Heart left ventricle (tissue), 16 donors: ENCODE results near the gene TOMM5. TPM values are rescaled to one million over a fixed set of nuclear protein-coding genes. Genes with fewer than 3 reads are reported as not detected.

ENCODE experiments used
- ATAC-seq, 4 donors: fragments of 200-7000 bp; cut with Tn5 transposase; one replicate each; pipeline ENCODE4 v1.9.1; 2020 to 2022; ENCODE audit warnings: moderate library complexity in 4 of 4, mild to moderate bottlenecking in 3 of 4, moderate number of reproducible peaks in 1 of 4
- DNase-seq, 5 donors: peaks; one replicate each; pipeline ENCODE4 v3.0.0-alpha.2; 2020
- H3K27ac ChIP-seq, 12 donors: fragments of 200-600 bp; sonication (generic) in 4 of 12; one replicate each; pipeline versions ENCODE4 v1.5.0 to v1.8.0; 2016 to 2022; ENCODE audit warnings: mild to moderate bottlenecking in 2 of 12
- H3K27me3 ChIP-seq, 9 donors: fragments of 200-600 bp; sonication (generic) in 2 of 9; one replicate each; pipeline versions ENCODE4 v1.5.1 to v1.8.0; 2016 to 2022; ENCODE audit warnings: mild to moderate bottlenecking in 3 of 9
- H3K36me3 ChIP-seq, 9 donors: fragments of 200-600 bp; sonication (generic) in 2 of 9; one replicate each; pipeline versions ENCODE4 v1.5.0 to v1.8.0; 2018 to 2022; ENCODE audit warnings: mild to moderate bottlenecking in 2 of 9
- H3K4me1 ChIP-seq, 12 donors: fragments of 200-600 bp; sonication (generic) in 4 of 12; one replicate each; pipeline versions ENCODE4 v1.5.0 to v1.8.0; 2016 to 2022; ENCODE audit warnings: mild to moderate bottlenecking in 3 of 12
- H3K4me3 ChIP-seq, 12 donors: fragments of 200-600 bp; sonication (generic) in 4 of 12; one replicate each; pipeline versions ENCODE4 v1.5.0 to v1.8.0; 2017 to 2022; ENCODE audit warnings: mild to moderate bottlenecking in 9 of 12, moderate library complexity in 4 of 12
- H3K9me3 ChIP-seq, 12 donors: fragments of 200-600 bp; sonication (generic) in 4 of 12; one replicate each; pipeline versions ENCODE4 v1.5.0 to v1.8.0; 2016 to 2022; ENCODE audit warnings: mild to moderate bottlenecking in 1 of 12
- CTCF ChIP-seq, 12 donors: fragments of 200-600 bp; sonication (generic) in 4 of 12; IDR thresholded peaks; one replicate each; pipeline versions ENCODE4 v1.5.0 to v1.8.0; 2018 to 2022; ENCODE audit warnings: antibody characterized with exemption in 12 of 12, mild to moderate bottlenecking in 5 of 12
- POLR2A ChIP-seq, 2 donors: fragments of 450-650 bp; IDR thresholded peaks; one replicate each; pipeline ENCODE4 v1.6.1; 2017; ENCODE audit warnings: antibody characterized with exemption in 2 of 2, mild to moderate bottlenecking in 2 of 2, moderate library complexity in 2 of 2
- WGBS, 4 donors: extraction: QIAGEN DNeasy Blood & Tissue Kit in 2 of 4; methylation state at CpG; one replicate each; pipeline versions ENCODE4 v1.1.5 to v1.1.7; 2013 to 2018; 5-methylcytosine and 5-hydroxymethylcytosine counted together
- intact Hi-C, 10 donors: fragments of 100-400 bp; cut with DNase I; formaldehyde crosslinking; loops; one replicate each; pipeline versions ENCODE4 v1.11.1 to v1.14.2; 2022
- polyA plus RNA-seq, 2 donors: library from polyadenylated mRNA; stranded (reverse); fragments of 200-250 nt; gene quantifications; one replicate each; pipeline ENCODE4 v1.2.3, GENCODE V29; 2013
- total RNA-seq, 9 donors: library from RNA; depleted of rRNA in 2 of 9; stranded (reverse); fragments of >200 nt in 2 of 9; fragmentation: NEBNext Ultra II Directional in 3 of 9; extraction: Animal tissue kit (Norgen Biotek cat#: 25700) in 3 of 9; gene quantifications; one replicate each; pipeline versions ENCODE4 v1.1.0 to v1.2.4, GENCODE V29; 2016 to 2023
- donor health status: ischemic (EF 13 %, LVEDD 7.1; RV severe dilation, severe dysfunction).
- donor health status: healthy with polysubstance abuse.
- donor health status: DM: no; HTN: yes; CAD: no.
- donor health status: DM: no; HTN: no; CAD: no.
- donor health status: ischemic (EF 25% LVEDD 6.9; RV normal size, moderate dysfunction).
- donor health status: ischemic (EF 25% LVEDD 5.7; RV mildly dilated, moderate dysfunction).
- donor health status: healthy.
- donor health status: DM: yes; HTN: yes; CAD: no.
- donor health status: ischemic (EF 35%, LVEDD 5.7; RV mildly dilated, moderate dysfunction).
- donor health status: nonischemic (EF 11% LVEDD 7.7; RV severe dilation, severe dysfunction).
- donor health status: DM: yes; HTN: yes; CAD: no.
- donor health status: PGD.
- donor health status: ischemic (EF 29% LVEDD 5.4; RV normal size, mild dysfunction).
- donor health status: nonischemic (EF 23%, LVEDD 6.1; RV moderate dilation, normal function).

The TOMM5 gene
- total and polyA plus RNA-seq, 11 donors, result 39.7 to 139 (median 50.4) TPM

GRCh38 chr9:37632479-37632878 is 40.1 kb upstream of the TOMM5 start:
- no peak for TF ChIP-seq CTCF (IDR thresholded peaks at IDR 0.05)
- H3K4me1 ChIP-seq, result no peaks in the 10 kb centered on the region
- H3K27ac ChIP-seq, result no peak overlapping the region
- H3K36me3 ChIP-seq, result no peaks in the 10 kb centered on the region
- H3K4me3 ChIP-seq, result no peak overlapping the region
- H3K27me3 ChIP-seq, result peaks cover 0 to 10% (median 0%) of the 10 kb centered on the region in 9 donors
- 64 to 86% (median 83%) methylated on average over 4 of the region's 4 CpGs for WGBS, 4 donors
- intact Hi-C loops, result no loop called here
- no peak for ATAC-seq
- no peaks in the 10 kb centered on the region for H3K9me3 ChIP-seq
- DNase-seq, result no peak

DNA sequence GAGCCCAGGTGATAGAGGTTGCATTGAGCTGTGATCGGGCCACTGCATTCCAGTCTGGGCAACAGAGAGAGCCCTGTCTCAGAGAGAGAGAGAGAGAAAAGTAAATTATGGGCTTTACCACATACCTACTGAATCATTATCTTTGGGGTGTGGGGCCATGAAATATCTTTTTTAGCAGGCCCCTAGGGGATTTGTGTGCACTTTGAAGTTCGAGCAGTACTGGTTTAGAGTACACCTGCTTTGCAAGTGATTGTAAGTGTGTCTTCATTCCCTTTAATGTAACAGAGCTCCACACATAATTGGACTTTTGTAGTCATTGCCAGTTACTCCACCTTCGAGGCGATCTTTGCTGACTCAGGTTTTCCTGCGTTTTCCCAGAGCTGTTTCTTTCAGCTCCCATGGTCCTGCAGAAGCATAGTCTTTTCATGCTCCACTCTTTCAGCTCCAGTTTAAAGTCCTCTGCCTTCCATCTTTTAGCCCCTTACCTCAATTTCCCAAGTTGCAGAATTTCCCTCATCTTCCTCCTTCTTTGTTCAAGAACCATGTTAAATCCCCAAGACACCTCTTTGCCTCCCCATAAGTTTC is 34.4 kb upstream of the TOMM5 start:
- TF ChIP-seq CTCF (IDR thresholded peaks at IDR 0.05), result no peak
- no peak for TF ChIP-seq POLR2A (IDR thresholded peaks at IDR 0.05)
- 57 to 71% (median 64%) methylated on average over 5 of the region's 5 CpGs for WGBS, 4 donors
- Histone ChIP-seq H3K27ac (no peak overlapping the region), H3K9me3 (no peaks in the 10 kb centered on the region), H3K4me3 (no peak overlapping the region), H3K36me3 (no peaks in the 10 kb centered on the region), H3K4me1 (no peaks in the 10 kb centered on the region), H3K27me3 (no peaks in the 10 kb centered on the region)
- ATAC-seq (no peak), DNase-seq (no peak)
- intact Hi-C loops, result loop anchor here in 1 of 10 donors (10.0 kb wide), 1 partner anchor 58 kb away; no protein-coding TSS in a partner anchor

- H3K27ac ChIP-seq, result no peak overlapping the region
- DNase-seq (no peak), ATAC-seq (no peak)
- no peaks in the 10 kb centered on the region for H3K36me3 ChIP-seq
- H3K4me3 ChIP-seq, result no peak overlapping the region
- no peak for TF ChIP-seq POLR2A (IDR thresholded peaks at IDR 0.05)
- no peak for TF ChIP-seq CTCF (IDR thresholded peaks at IDR 0.05)
- H3K27me3 ChIP-seq, result no peaks in the 10 kb centered on the region
- intact Hi-C loops, result loop anchor here in 1 of 10 donors (10.0 kb wide), 1 partner anchor 59 kb away; no protein-coding TSS in a partner anchor
- WGBS, 4 donors, result 86 to 90% (median 90%) methylated on average over 12 of the region's 12 CpGs
- H3K4me1 ChIP-seq, result no peaks in the 10 kb centered on the region
- no peaks in the 10 kb centered on the region for H3K9me3 ChIP-seq
Measured at GRCh38 chr9:37625758-37626147, 33.4 kb upstream of the TOMM5 start.

GRCh38 chr9:37625036-37625757 is 32.8 kb upstream of the TOMM5 start:
- DNase-seq, result no peak
- Histone ChIP-seq H3K36me3 (no peaks in the 10 kb centered on the region), H3K4me1 (no peaks in the 10 kb centered on the region), H3K27me3 (no peaks in the 10 kb centered on the region), H3K9me3 (no peaks in the 10 kb centered on the region), H3K4me3 (no peak overlapping the region), H3K27ac (no peak overlapping the region)
- TF ChIP-seq CTCF (IDR thresholded peaks at IDR 0.05) (no peak), POLR2A (IDR thresholded peaks at IDR 0.05) (no peak)
- 57 to 70% (median 62%) methylated on average over 5 of the region's 5 CpGs for WGBS, 4 donors
- ATAC-seq, result no peak
- intact Hi-C loops, result loop anchor here in 1 of 10 donors (10.0 kb wide), 1 partner anchor 60 kb away; no protein-coding TSS in a partner anchor
